ENCODE measurements around the gene SEC11C. TPM values are rescaled to one million over a fixed set of nuclear protein-coding genes. Genes with fewer than 3 reads are reported as not detected.

The SEC11C gene
- 49.9 to 66.9 TPM (median 58.9 TPM) in 5 replicates for total RNA-seq (2022; extraction: Qiagen RNA extraction)

DNA sequence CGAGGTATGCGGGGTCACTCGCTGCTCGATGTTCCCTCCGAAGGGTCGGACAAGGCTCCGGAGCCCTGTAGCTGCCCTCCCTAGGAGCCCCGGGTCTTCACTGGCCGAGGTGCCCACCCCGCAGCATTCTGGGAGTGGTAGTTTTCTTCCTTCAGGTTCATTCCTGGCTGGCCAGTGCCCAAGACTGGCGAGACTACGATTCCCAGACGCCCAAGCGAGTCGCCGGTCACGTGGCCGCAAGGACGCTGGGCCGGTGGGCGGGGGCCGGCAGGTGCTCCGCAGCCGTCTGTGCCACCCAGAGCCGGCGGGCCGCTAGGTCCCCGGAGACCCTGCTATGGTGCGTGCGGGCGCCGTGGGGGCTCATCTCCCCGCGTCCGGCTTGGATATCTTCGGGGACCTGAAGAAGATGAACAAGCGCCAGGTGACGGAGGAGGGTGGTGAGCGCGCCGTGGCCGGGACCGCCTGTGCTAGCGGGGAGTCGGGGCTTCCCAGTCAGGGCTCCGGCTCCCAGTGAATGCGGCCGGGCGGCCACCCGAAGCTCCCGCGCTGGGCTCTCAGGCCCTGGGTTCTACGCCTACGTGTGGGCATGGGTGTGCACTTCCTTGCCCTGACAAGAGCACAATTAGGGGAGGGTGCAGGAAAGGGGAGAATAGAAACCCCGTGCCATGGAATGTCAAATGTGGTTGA, at the start of gene SEC11C:
TSS of gene SEC11C (plus strand) at position 270 of the 687 bp plus-strand sequence. CDS start at position 335, 65 bp downstream.

Other genes with a start within 250 kb of the SEC11C start
- not detected in 5 replicates for gene GRP, start 80.3 kb downstream of the SEC11C start, total RNA-seq (2022; extraction: Qiagen RNA extraction)
- gene RAX, start 133.6 kb downstream of the SEC11C start, total RNA-seq (2022; extraction: Qiagen RNA extraction) = not detected in 5 replicates
- gene CPLX4, start 178.8 kb downstream of the SEC11C start, total RNA-seq (2022; extraction: Qiagen RNA extraction) = not detected in 5 replicates
- gene LMAN1, start 219.4 kb downstream of the SEC11C start, total RNA-seq (2022; extraction: Qiagen RNA extraction) = 24.7 to 31.7 TPM (median 30.7 TPM) in 5 replicates